ENCODE data around the gene ANO10. TPM values are rescaled to one million over a fixed set of nuclear protein-coding genes. Genes with fewer than 3 reads are reported as not detected.

The ANO10 gene
- total and polyA plus RNA-seq, 2 of the 8 experiments (the other 6 are each of a cell fraction or from before 2014, with no cell fraction given) = 38.0 to 53.2 TPM

- TF ChIP-seq SAP30 (IDR thresholded peaks at IDR 0.05; ENCODE audit: insufficient read depth, insufficient replicate concordance, low read length) = no peak
- no peak for TF ChIP-seq MAFK (IDR thresholded peaks at IDR 0.05; ENCODE audit: low read depth, low read length)
- no peak for TF ChIP-seq CBX5 (IDR thresholded peaks at IDR 0.05; ENCODE audit: low read depth, low read length)
- TF ChIP-seq BACH1 (IDR thresholded peaks at IDR 0.05; ENCODE audit: low read length) = no peak
- no peak for TF ChIP-seq JUN (IDR thresholded peaks at IDR 0.05; ENCODE audit: low read depth, low read length)
Measured at GRCh38 chr3:43353923-43354670, 267.7 kb downstream of the ANO10 start (continued).

All from H1 (cell line).